Activated CD4-positive, alpha-beta T cell treated with anti-CD3 and anti-CD28 coated beads for 1 hour (primary cell): ENCODE results near the gene ABO.
"Not testable (repeated sequence)": the region's sequence is repeated elsewhere in the genome, so short reads cannot be mapped to it uniquely, and the experiment has no call there.

Source experiments
- DNase-seq: peaks from one replicate; pipeline ENCODE4 v3.0.0-alpha.2; 2020

ABO gene

GRCh38 chr9:133275105-133276000 lies at the start of gene ABO:
Gene ABO, minus strand, starts transcription at chr9:133275201.
- no peak for DNase-seq

GRCh38 chr9:133323991-133324703 lies 49.1 kb upstream of the ABO start:
- no peak for DNase-seq

- no peak for DNase-seq
Observed at GRCh38 chr9:133323211-133323610, 48.2 kb upstream of the ABO start.

GRCh38 chr9:133322701-133323100 lies 47.7 kb upstream of the ABO start:
- no peak for DNase-seq

- DNase-seq, result no peak
Observed at GRCh38 chr9:133321411-133321935, 46.5 kb upstream of the ABO start.

GRCh38 chr9:133320421-133320881 lies 45.5 kb upstream of the ABO start:
- DNase-seq, result no peak

GRCh38 chr9:133317551-133317950 lies 42.5 kb upstream of the ABO start:
- DNase-seq, result not testable (repeated sequence)

GRCh38 chr9:133315997-133316396 lies 41.0 kb upstream of the ABO start:
- no peak for DNase-seq

GRCh38 chr9:133309608-133310007 lies 34.6 kb upstream of the ABO start:
- DNase-seq, result no peak

GRCh38 chr9:133307301-133307700 lies 32.3 kb upstream of the ABO start:
- no peak for DNase-seq

- DNase-seq, result no peak
Observed at GRCh38 chr9:133306242-133307204, 31.5 kb upstream of the ABO start.

GRCh38 chr9:133305731-133306130 lies 30.7 kb upstream of the ABO start:
- DNase-seq, result no peak

- no peak for DNase-seq
Observed at GRCh38 chr9:133304477-133305377, 29.7 kb upstream of the ABO start.

- no peak for DNase-seq
Observed at GRCh38 chr9:133304158-133304470, 29.1 kb upstream of the ABO start.

GRCh38 chr9:133303266-133304157 lies 28.5 kb upstream of the ABO start:
- DNase-seq, result no peak

GRCh38 chr9:133301253-133302230 lies 26.5 kb upstream of the ABO start:
- DNase-seq, result no peak

GRCh38 chr9:133299996-133300395 lies 25.0 kb upstream of the ABO start:
- DNase-seq, result not testable (repeated sequence)

GRCh38 chr9:133294257-133294656 lies 19.3 kb upstream of the ABO start:
- no peak for DNase-seq

- DNase-seq, result no peak
Observed at GRCh38 chr9:133290751-133291302, 15.8 kb upstream of the ABO start.
